HCT116 (cell line): ENCODE results near the gene CDH4. TPM values are rescaled to one million over a fixed set of nuclear protein-coding genes. Genes with fewer than 3 reads are reported as not detected.

Experiments
- ATAC-seq: fragments of 200-7000 bp; cut with Tn5 transposase; 2 replicates; pipeline ENCODE4 v1.9.1; 2020; ENCODE audit warnings: mild to moderate bottlenecking, moderate library complexity
- BruUV-seq: library from RNA; stranded (reverse); fragments of 400-500 nt; replicated peaks from 2 replicates; lab custom pipeline; 2021; lab: Mats Ljungman, UMichigan
- CTCF ChIA-PET: fragments of 300-600 bp; sonication (Branson Sonifier 250); formaldehyde crosslinking; loops from one replicate; lab custom pipeline; 2021; ENCODE audit warnings: antibody characterized with exemption; lab: Charles Lee
- POLR2A ChIA-PET: fragments of 300-600, 350-600 bp; sonication (Branson Sonifier 250); formaldehyde crosslinking; loops from one replicate; lab custom pipeline; 2021; ENCODE audit warnings: antibody characterized with exemption; lab: Charles Lee
- RAD21 ChIA-PET, 2 experiments: fragments of 300-600 bp; sonication (Branson Sonifier 250); formaldehyde crosslinking; loops; one replicate each; lab custom pipeline; 2023; ENCODE audit warnings: low total read pairs in 2 of 2; ENCODE audit not compliant: uncharacterized antibody in 2 of 2, unreplicated experiment in 2 of 2, low non-redundant PET in 1 of 2; lab: Charles Lee
- DNase-seq: peaks from one replicate; pipeline ENCODE4 v3.0.0-alpha.2; 2010; ENCODE audit warnings: low read depth, low spot score
- H2AFZ ChIP-seq: fragments of 200-600 bp; shearing (Covaris generic), sonication (generic); 2 replicates; pipeline ENCODE4 v1.6.1; 2017; ENCODE audit warnings: low read depth, mixed run types, mixed read lengths, antibody characterized with exemption, low read length; ENCODE audit not compliant: poor library complexity, severe bottlenecking
- H3K27ac ChIP-seq: 2 replicates; pipeline ENCODE4 v1.5.1; 2012; ENCODE audit warnings: low read depth, low read length
- H3K27me3 ChIP-seq: fragments of 200-600 bp; sonication (generic); 2 replicates; pipeline ENCODE4 v1.6.1; 2016; ENCODE audit warnings: mixed run types, low read length, mixed read lengths; ENCODE audit not compliant: insufficient read depth
- H3K36me3 ChIP-seq, 2 experiments: fragments of 200-500 bp in 1 of 2; fragments of 200-600 bp in 1 of 2; sonication (Bioruptor generic) in 1 of 2; sonication (generic) in 1 of 2; 2 replicates each; pipeline versions ENCODE4 v1.5.1 to v1.6.1; 2014 to 2016; ENCODE audit warnings: low read length in 2 of 2, inconsistent platforms in 1 of 2, mixed read lengths in 1 of 2, mixed run types in 1 of 2; ENCODE audit not compliant: insufficient read depth in 2 of 2, control insufficient read depth in 1 of 2
- H3K4me1 ChIP-seq, 2 experiments: fragments of 200-600 bp in 1 of 2; sonication (generic) in 1 of 2; 2 replicates each; pipeline versions ENCODE4 v1.5.1 to v1.6.1; 2012 to 2017; ENCODE audit warnings: low read length in 2 of 2, inconsistent platforms in 1 of 2, mild to moderate bottlenecking in 1 of 2, mixed read lengths in 1 of 2, mixed run types in 1 of 2, moderate library complexity in 1 of 2; ENCODE audit not compliant: insufficient read depth in 2 of 2, control insufficient read depth in 1 of 2
- H3K4me2 ChIP-seq: fragments of 200-600 bp; sonication (generic); 2 replicates; pipeline ENCODE4 v1.6.1; 2017; ENCODE audit warnings: mixed run types, low read length, mixed read lengths
- H3K4me3 ChIP-seq, 2 experiments: fragments of 200-600 bp in 1 of 2; sonication (generic) in 1 of 2; replicated peaks in 1 of 2; 2 replicates each; pipeline ENCODE4 v1.5.1; 2011 to 2016; ENCODE audit warnings: low read length in 2 of 2, control low read depth in 1 of 2, low read depth in 1 of 2, mild to moderate bottlenecking in 1 of 2, mixed read lengths in 1 of 2, mixed run types in 1 of 2
- H3K79me2 ChIP-seq: fragments of 200-600 bp; sonication (generic); 2 replicates; pipeline ENCODE4 v1.6.1; 2017; ENCODE audit warnings: mild to moderate bottlenecking, mixed run types, low read length, moderate library complexity, mixed read lengths; ENCODE audit not compliant: insufficient read depth
- H3K9ac ChIP-seq: fragments of 200-600 bp; sonication (generic); 2 replicates; pipeline ENCODE4 v1.6.1; 2016; ENCODE audit warnings: low read length, mixed read lengths
- H3K9me2 ChIP-seq: fragments of 200-600 bp; sonication (generic), shearing (Covaris generic); 2 replicates; pipeline ENCODE4 v1.6.1; 2017; ENCODE audit warnings: mixed run types, mild to moderate bottlenecking, moderate library complexity; ENCODE audit not compliant: insufficient read depth
- H3K9me3 ChIP-seq, 2 experiments: fragments of 200-500 bp in 1 of 2; fragments of 200-600 bp in 1 of 2; sonication (Bioruptor generic) in 1 of 2; sonication (generic) in 1 of 2; 2 replicates each; pipeline ENCODE4 v1.6.1; 2014 to 2017; ENCODE audit warnings: low read length in 2 of 2, mixed read lengths in 2 of 2, inconsistent platforms in 1 of 2, low read depth in 1 of 2, mild to moderate bottlenecking in 1 of 2, mixed run types in 1 of 2, moderate library complexity in 1 of 2; ENCODE audit not compliant: control insufficient read depth in 1 of 2, insufficient read depth in 1 of 2
- H4K20me1 ChIP-seq: fragments of 200-600 bp; sonication (generic), shearing (Covaris generic); 2 replicates; pipeline ENCODE4 v1.6.1; 2017; ENCODE audit warnings: mixed run types, mild to moderate bottlenecking, moderate library complexity; ENCODE audit not compliant: insufficient read depth
- ATF3 ChIP-seq: IDR thresholded peaks from 2 replicates; pipeline ENCODE4 v1.6.1; 2012
- CEBPB ChIP-seq: IDR thresholded peaks from 2 replicates; pipeline ENCODE4 v1.6.1; 2012; ENCODE audit warnings: low read depth
- EGR1 ChIP-seq: IDR thresholded peaks from 2 replicates; pipeline ENCODE4 v1.6.1; 2012; ENCODE audit warnings: low read depth
- EZH2 ChIP-seq: fragments of 200-600 bp; sonication (generic); IDR thresholded peaks from 2 replicates; pipeline ENCODE4 v1.6.1; 2017; ENCODE audit warnings: antibody characterized with exemption, mixed run types
- EZH2phosphoT487 ChIP-seq: fragments of 200-600 bp; IDR thresholded peaks from 2 replicates; pipeline ENCODE4 v1.6.1; 2018; ENCODE audit warnings: antibody characterized with exemption, borderline replicate concordance
- FOSL1 ChIP-seq: IDR thresholded peaks from 2 replicates; pipeline ENCODE4 v1.6.1; 2012; ENCODE audit warnings: low read depth
- JUND ChIP-seq: IDR thresholded peaks from 2 replicates; pipeline ENCODE4 v1.6.1; 2012
- POLR2A ChIP-seq: IDR thresholded peaks from 2 replicates; pipeline ENCODE4 v1.7.0; 2011; ENCODE audit warnings: borderline replicate concordance; ENCODE audit not compliant: insufficient read depth, insufficient read length; ENCODE audit errors: extremely low read depth
- SIN3A ChIP-seq: IDR thresholded peaks from 2 replicates; pipeline ENCODE4 v1.6.1; 2012; ENCODE audit warnings: low read depth
- SP1 ChIP-seq: IDR thresholded peaks from 2 replicates; pipeline ENCODE4 v1.6.1; 2012; ENCODE audit warnings: low read depth
- TCF7L2 ChIP-seq: IDR thresholded peaks from 2 replicates; pipeline ENCODE4 v1.7.0; 2011; ENCODE audit warnings: borderline replicate concordance, inconsistent platforms; ENCODE audit not compliant: insufficient read depth, insufficient read length; ENCODE audit errors: extremely low read depth
- ZBTB33 ChIP-seq: IDR thresholded peaks from 2 replicates; pipeline ENCODE4 v1.6.1; 2011; ENCODE audit warnings: mild to moderate bottlenecking, low read length, moderate library complexity; ENCODE audit not compliant: insufficient replicate concordance; ENCODE audit errors: extremely low read depth
- ZNF274 ChIP-seq: fragments of 200-500 bp; sonication (Bioruptor generic); IDR thresholded peaks from 2 replicates; pipeline ENCODE4 v1.6.1; 2014; ENCODE audit warnings: mild to moderate bottlenecking, low read depth, low read length, inconsistent platforms
- intact Hi-C: fragments of 100-400 bp; cut with micrococcal nuclease; formaldehyde crosslinking; loops from 2 replicates; pipeline ENCODE4 v1.10.0; 2022
- microRNA counts: library from miRNA; unstranded; fragments of <30 nt; microRNA quantifications from one replicate; lab custom pipeline; 2015
- microRNA-seq: library from miRNA; unstranded; fragments of <30 nt; microRNA quantifications from one replicate; pipeline ENCODE4, GENCODE V29; 2016; ENCODE audit warnings: borderline number of aligned reads
- total RNA-seq: library from RNA; stranded (reverse); gene quantifications from one replicate; pipeline ENCODE4 v1.2.1, GENCODE V29; 2021; ENCODE audit not compliant: unreplicated experiment

Gene CDH4
- total RNA-seq, 1 experiment from 2014 or later = not detected

GRCh38 chr20:61989741-61990140 is 737.7 kb downstream of the CDH4 start:
- H3K27me3 ChIP-seq = no peaks in the 10 kb centered on the region
- no peak for TF ChIP-seq ATF3
- no peak for TF ChIP-seq CEBPB
- TF ChIP-seq ZBTB33 = no peak
- no peak for TF ChIP-seq EZH2
- TF ChIP-seq EZH2phosphoT487 = no peak
- TF ChIP-seq SIN3A = no peak
- no peak for TF ChIP-seq FOSL1
- no peak for TF ChIP-seq JUND
- TF ChIP-seq SP1 = no peak
- no peak for TF ChIP-seq EGR1
- no peak for TF ChIP-seq POLR2A
- TF ChIP-seq TCF7L2 = no peak
- no peak for TF ChIP-seq ZNF274
- TF ChIP-seq, all 23 proteins: peak for 0
- Histone ChIP-seq H3K4me2 (no peak overlapping the region), H2AFZ (no peak overlapping the region), H3K4me1 (no peaks in the 10 kb centered on the region), H3K9me2 (no peaks in the 10 kb centered on the region), H3K4me3 (no peak overlapping the region), H4K20me1 (no peaks in the 10 kb centered on the region), H3K79me2 (0 out of 2 replicates have a peak, but pooled peaks cover 5% of the 10 kb centered on the region), H3K27ac (no peak overlapping the region), H3K9me3 (peaks cover 0 to 9% of the 10 kb centered on the region in 2 experiments; a peak in 2 of 4 replicates), H3K9ac (no peak overlapping the region), H3K36me3 (peaks cover 11 to 29% of the 10 kb centered on the region in 2 experiments; a peak in 3 of 4 replicates)
- DNase-seq = no peak
- BruUV-seq = no TSS peak
- ATAC-seq = no peak
- ChIA-PET RAD21 (no interaction called here), POLR2A (no interaction called here), CTCF (no interaction called here)
- intact Hi-C loops = no loop called here

MicroRNA genes within 50 kb of the gene (microRNA counts, 767-probe panel; counts per million panel counts)
- not detected for microRNA hsa-miR-1257 (lab: Ali Mortazavi, UCI)

Small RNAs within 50 kb of the gene (microRNA-seq; reads per million reads assigned to microRNA genes)
- 4.4 reads per million, percentile 6 among the genes with 10 or more reads in this experiment for gene MIR1257
